Measurements from ENCODE around the gene NUP188. TPM values are rescaled to one million over a fixed set of nuclear protein-coding genes. Genes with fewer than 3 reads are reported as not detected.

Gene NUP188
- total RNA-seq, 1 donor from 2014 or later, result 63.6 TPM

DNA sequence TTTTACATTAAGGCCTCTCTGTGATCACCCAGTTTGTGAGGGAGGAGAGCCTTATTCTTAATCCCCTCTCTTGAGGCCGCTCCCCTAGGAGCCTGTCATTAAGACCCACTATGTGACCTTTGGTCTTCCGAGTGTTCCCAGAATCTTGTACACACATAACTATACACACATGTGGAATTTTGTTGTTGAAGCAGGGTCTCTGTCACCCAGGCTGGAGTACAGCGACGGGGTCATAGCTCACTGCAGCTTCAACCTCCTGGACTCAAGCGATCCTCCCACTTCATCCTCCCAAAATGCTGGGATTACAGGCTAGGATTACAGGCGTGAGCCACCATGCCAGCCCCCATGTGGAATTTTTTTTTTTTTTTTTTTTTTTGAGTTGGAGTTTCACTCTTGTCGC, 41.5 kb upstream of the NUP188 start:
- Mint-ChIP-seq H3K9me3 (ENCODE audit: unreplicated experiment) (no peaks in the 10 kb centered on the region), H3K4me1 (ENCODE audit: low read depth, unreplicated experiment) (no peaks in the 10 kb centered on the region), H3K4me3 (ENCODE audit: unreplicated experiment) (no peak overlapping the region), H3K27ac (ENCODE audit: unreplicated experiment) (no peak overlapping the region), H3K27me3 (ENCODE audit: unreplicated experiment) (no peaks in the 10 kb centered on the region), H3K36me3 (ENCODE audit: unreplicated experiment) (peaks cover 6% of the 10 kb centered on the region)
- TF ChIP-seq, protein P1, sequence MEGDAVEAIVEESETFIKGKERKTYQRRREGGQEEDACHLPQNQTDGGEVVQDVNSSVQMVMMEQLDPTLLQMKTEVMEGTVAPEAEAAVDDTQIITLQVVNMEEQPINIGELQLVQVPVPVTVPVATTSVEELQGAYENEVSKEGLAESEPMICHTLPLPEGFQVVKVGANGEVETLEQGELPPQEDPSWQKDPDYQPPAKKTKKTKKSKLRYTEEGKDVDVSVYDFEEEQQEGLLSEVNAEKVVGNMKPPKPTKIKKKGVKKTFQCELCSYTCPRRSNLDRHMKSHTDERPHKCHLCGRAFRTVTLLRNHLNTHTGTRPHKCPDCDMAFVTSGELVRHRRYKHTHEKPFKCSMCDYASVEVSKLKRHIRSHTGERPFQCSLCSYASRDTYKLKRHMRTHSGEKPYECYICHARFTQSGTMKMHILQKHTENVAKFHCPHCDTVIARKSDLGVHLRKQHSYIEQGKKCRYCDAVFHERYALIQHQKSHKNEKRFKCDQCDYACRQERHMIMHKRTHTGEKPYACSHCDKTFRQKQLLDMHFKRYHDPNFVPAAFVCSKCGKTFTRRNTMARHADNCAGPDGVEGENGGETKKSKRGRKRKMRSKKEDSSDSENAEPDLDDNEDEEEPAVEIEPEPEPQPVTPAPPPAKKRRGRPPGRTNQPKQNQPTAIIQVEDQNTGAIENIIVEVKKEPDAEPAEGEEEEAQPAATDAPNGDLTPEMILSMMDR (IDR thresholded peaks at IDR 0.05; ENCODE audit: partially characterized antibody, unreplicated experiment), result no peak
- no peak for DNase-seq

DNA sequence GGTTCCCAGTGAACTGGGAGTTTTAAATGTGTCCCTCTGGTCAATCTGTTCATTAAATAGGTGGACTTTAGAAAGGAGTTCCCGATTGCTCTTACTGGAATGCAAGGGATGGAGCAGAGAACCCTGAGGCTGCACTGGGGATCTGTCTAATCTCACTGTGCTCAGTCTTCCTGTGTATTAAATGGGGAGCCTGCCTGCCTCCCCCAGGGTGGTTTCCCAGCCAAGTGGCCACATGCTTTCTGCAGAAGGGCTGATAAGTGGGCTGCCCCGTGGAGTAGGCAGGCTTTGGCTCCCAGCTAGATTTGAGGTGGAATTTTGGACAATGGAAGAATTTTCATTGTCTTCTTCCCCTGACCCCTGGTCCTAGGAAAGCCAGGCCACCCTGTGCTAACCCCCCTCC, 40.8 kb upstream of the NUP188 start:
- no peak for DNase-seq
- no peak overlapping the region for H3K4me3 Mint-ChIP-seq (ENCODE audit: unreplicated experiment)
- no peaks in the 10 kb centered on the region for H3K27me3 Mint-ChIP-seq (ENCODE audit: unreplicated experiment)
- peaks cover 1% of the 10 kb centered on the region for H3K4me1 Mint-ChIP-seq (ENCODE audit: low read depth, unreplicated experiment)
- peaks cover 6% of the 10 kb centered on the region for H3K36me3 Mint-ChIP-seq (ENCODE audit: unreplicated experiment)
- H3K27ac Mint-ChIP-seq (ENCODE audit: unreplicated experiment), result peak overlapping the region; percentile 55
- TF ChIP-seq, protein P1 (IDR thresholded peaks at IDR 0.05; ENCODE audit: partially characterized antibody, unreplicated experiment), result no peak
- peaks cover 2% of the 10 kb centered on the region for H3K9me3 Mint-ChIP-seq (ENCODE audit: unreplicated experiment)

DNA sequence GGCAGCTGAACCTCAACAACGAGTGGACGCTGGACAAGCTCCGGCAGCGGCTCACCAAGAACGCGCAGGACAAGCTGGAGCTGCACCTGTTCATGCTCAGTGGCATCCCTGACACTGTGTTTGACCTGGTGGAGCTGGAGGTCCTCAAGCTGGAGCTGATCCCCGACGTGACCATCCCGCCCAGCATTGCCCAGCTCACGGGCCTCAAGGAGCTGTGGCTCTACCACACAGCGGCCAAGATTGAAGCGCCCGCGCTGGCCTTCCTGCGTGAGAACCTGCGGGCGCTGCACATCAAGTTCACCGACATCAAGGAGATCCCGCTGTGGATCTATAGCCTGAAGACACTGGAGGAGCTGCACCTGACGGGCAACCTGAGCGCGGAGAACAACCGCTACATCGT, 39.1 kb upstream of the NUP188 start:
- H3K4me3 Mint-ChIP-seq (ENCODE audit: unreplicated experiment), result no peak overlapping the region
- peaks cover 6% of the 10 kb centered on the region for H3K36me3 Mint-ChIP-seq (ENCODE audit: unreplicated experiment)
- TF ChIP-seq, protein P1 (IDR thresholded peaks at IDR 0.05; ENCODE audit: partially characterized antibody, unreplicated experiment), result no peak

DNA sequence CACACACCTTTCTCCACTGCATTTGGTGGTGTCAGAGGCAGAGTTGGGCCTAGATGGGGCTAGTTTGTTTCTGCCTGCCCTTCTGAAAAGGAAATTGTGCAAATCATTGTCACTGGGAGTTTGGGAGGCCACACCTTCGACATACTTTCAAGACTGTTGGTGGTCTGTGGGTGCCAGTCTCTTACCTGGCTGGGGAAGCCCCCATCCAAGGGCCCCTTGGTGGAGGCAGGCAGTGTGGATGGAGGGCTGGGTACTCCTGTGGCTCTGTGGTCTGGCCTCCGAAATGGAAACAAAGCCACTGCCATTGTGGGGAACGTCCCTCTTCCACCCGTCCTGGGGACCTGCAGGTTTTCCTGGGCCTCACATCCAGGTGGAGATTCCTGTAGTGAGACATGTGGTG, 37.6 kb upstream of the NUP188 start:
- no peak for DNase-seq
- peaks cover 6% of the 10 kb centered on the region for H3K36me3 Mint-ChIP-seq (ENCODE audit: unreplicated experiment)
- H3K27me3 Mint-ChIP-seq (ENCODE audit: unreplicated experiment), result peaks cover 3% of the 10 kb centered on the region
- peaks cover 8% of the 10 kb centered on the region for H3K4me1 Mint-ChIP-seq (ENCODE audit: low read depth, unreplicated experiment)
- no peak overlapping the region for H3K27ac Mint-ChIP-seq (ENCODE audit: unreplicated experiment)
- no peak overlapping the region for H3K4me3 Mint-ChIP-seq (ENCODE audit: unreplicated experiment)
- TF ChIP-seq, protein P1 (IDR thresholded peaks at IDR 0.05; ENCODE audit: partially characterized antibody, unreplicated experiment), result no peak
- H3K9me3 Mint-ChIP-seq (ENCODE audit: unreplicated experiment), result peaks cover 5% of the 10 kb centered on the region

More for the DNA sequence above, 39.1 kb upstream of the NUP188 start:
- Mint-ChIP-seq H3K27me3 (ENCODE audit: unreplicated experiment) (peaks cover 3% of the 10 kb centered on the region), H3K9me3 (ENCODE audit: unreplicated experiment) (peaks cover 5% of the 10 kb centered on the region), H3K27ac (ENCODE audit: unreplicated experiment) (no peak overlapping the region), H3K4me1 (ENCODE audit: low read depth, unreplicated experiment) (peaks cover 8% of the 10 kb centered on the region)
- DNase-seq, result no peak

DNA sequence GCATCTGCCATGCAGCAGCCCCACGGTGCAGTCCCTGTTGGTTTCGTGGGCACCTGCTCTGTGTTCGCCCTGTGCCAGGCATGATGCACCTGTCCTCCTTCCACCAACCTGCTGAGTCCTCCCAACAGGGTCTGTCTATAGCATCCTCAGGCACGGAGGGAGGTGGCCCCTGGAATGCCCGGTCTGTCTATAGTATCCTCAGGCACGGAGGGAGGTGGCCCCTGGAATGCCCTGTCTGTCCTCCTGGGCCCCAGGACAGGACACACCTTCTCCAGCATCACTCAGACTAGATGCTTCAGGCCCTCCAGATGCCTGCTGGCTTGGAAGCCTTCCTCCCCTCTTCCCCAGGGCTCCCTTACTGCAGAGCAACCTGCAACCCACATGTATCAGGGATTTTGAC, 36.6 kb upstream of the NUP188 start:
- H3K4me3 Mint-ChIP-seq (ENCODE audit: unreplicated experiment), result no peak overlapping the region
- H3K9me3 Mint-ChIP-seq (ENCODE audit: unreplicated experiment), result peaks cover 5% of the 10 kb centered on the region
- peaks cover 6% of the 10 kb centered on the region for H3K36me3 Mint-ChIP-seq (ENCODE audit: unreplicated experiment)

More for the DNA sequence above, 36.6 kb upstream of the NUP188 start:
- TF ChIP-seq, protein P1 (IDR thresholded peaks at IDR 0.05; ENCODE audit: partially characterized antibody, unreplicated experiment), result no peak
- Mint-ChIP-seq H3K27me3 (ENCODE audit: unreplicated experiment) (peaks cover 6% of the 10 kb centered on the region), H3K27ac (ENCODE audit: unreplicated experiment) (no peak overlapping the region), H3K4me1 (ENCODE audit: low read depth, unreplicated experiment) (peaks cover 8% of the 10 kb centered on the region)
- DNase-seq, result no peak

Data from glutamatergic neuron (in vitro differentiated cells).